ENCODE data around the gene MSANTD1. TPM values are rescaled to one million over a fixed set of nuclear protein-coding genes. Genes with fewer than 3 reads are reported as not detected.

The MSANTD1 gene
- total and polyA plus RNA-seq, 4 donors, result 0.05 to 1.2 (median 0.23) TPM; not detected in 1

- H3K9ac ChIP-seq (ENCODE audit: low read depth in 1 of 2, low read length in 2 of 2), result peak overlapping the region; percentile 20 to 77
- no peaks in the 10 kb centered on the region for H3K9me3 ChIP-seq (ENCODE audit: control insufficient read depth in 4 of 4, low read length in 3 of 4)
- 33% methylated on average over 24 of the region's 24 CpGs for WGBS
- TF ChIP-seq JUND (IDR thresholded peaks at IDR 0.05) (no peak), EGR1 (IDR thresholded peaks at IDR 0.05; ENCODE audit: low read depth in 2 of 2) (no peak), YY1 (IDR thresholded peaks at IDR 0.05) (no peak), FOXA1 (IDR thresholded peaks at IDR 0.05) (no peak), REST (IDR thresholded peaks at IDR 0.05) (peak; percentile 61), GABPA (IDR thresholded peaks at IDR 0.05 in 1 of 2, conservative IDR thresholded peaks at IDR 0.05 in 1 of 2) (no peak), ATF3 (IDR thresholded peaks at IDR 0.05) (no peak), FOXA2 (IDR thresholded peaks at IDR 0.05) (no peak), HNF4A (conservative IDR thresholded peaks at IDR 0.05) (no peak), RXRA (IDR thresholded peaks at IDR 0.05) (no peak), NR2F2 (IDR thresholded peaks at IDR 0.05) (no peak), TAF1 (conservative IDR thresholded peaks at IDR 0.05) (no peak), RAD21 (IDR thresholded peaks at IDR 0.05) (no peak), HNF4G (IDR thresholded peaks at IDR 0.05) (no peak), SP1 (IDR thresholded peaks at IDR 0.05) (peak; percentile 30)
- TF ChIP-seq, protein P1, sequence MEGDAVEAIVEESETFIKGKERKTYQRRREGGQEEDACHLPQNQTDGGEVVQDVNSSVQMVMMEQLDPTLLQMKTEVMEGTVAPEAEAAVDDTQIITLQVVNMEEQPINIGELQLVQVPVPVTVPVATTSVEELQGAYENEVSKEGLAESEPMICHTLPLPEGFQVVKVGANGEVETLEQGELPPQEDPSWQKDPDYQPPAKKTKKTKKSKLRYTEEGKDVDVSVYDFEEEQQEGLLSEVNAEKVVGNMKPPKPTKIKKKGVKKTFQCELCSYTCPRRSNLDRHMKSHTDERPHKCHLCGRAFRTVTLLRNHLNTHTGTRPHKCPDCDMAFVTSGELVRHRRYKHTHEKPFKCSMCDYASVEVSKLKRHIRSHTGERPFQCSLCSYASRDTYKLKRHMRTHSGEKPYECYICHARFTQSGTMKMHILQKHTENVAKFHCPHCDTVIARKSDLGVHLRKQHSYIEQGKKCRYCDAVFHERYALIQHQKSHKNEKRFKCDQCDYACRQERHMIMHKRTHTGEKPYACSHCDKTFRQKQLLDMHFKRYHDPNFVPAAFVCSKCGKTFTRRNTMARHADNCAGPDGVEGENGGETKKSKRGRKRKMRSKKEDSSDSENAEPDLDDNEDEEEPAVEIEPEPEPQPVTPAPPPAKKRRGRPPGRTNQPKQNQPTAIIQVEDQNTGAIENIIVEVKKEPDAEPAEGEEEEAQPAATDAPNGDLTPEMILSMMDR (IDR thresholded peaks at IDR 0.05; ENCODE audit: low read depth, low read length, missing input control), result peak; percentile 12
- TF ChIP-seq, protein P2, sequence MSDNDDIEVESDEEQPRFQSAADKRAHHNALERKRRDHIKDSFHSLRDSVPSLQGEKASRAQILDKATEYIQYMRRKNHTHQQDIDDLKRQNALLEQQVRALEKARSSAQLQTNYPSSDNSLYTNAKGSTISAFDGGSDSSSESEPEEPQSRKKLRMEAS (IDR thresholded peaks at IDR 0.05), result no peak
- TF ChIP-seq, protein P3, sequence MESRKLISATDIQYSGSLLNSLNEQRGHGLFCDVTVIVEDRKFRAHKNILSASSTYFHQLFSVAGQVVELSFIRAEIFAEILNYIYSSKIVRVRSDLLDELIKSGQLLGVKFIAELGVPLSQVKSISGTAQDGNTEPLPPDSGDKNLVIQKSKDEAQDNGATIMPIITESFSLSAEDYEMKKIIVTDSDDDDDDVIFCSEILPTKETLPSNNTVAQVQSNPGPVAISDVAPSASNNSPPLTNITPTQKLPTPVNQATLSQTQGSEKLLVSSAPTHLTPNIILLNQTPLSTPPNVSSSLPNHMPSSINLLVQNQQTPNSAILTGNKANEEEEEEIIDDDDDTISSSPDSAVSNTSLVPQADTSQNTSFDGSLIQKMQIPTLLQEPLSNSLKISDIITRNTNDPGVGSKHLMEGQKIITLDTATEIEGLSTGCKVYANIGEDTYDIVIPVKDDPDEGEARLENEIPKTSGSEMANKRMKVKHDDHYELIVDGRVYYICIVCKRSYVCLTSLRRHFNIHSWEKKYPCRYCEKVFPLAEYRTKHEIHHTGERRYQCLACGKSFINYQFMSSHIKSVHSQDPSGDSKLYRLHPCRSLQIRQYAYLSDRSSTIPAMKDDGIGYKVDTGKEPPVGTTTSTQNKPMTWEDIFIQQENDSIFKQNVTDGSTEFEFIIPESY (IDR thresholded peaks at IDR 0.05), result no peak
- DNase-seq (ENCODE audit: low spot score), result no peak
- peaks cover 0 to 2% (median 0%) of the 10 kb centered on the region in 4 donors for H3K27me3 ChIP-seq (ENCODE audit: control insufficient read depth in 4 of 4, insufficient read depth in 4 of 4, low read length in 3 of 4)
- peak overlapping the region; percentile 76 to 94 (median 85) for H3K4me3 ChIP-seq (ENCODE audit: low read depth in 1 of 3, low read length in 3 of 3)
- peaks cover 6 to 18% (median 14%) of the 10 kb centered on the region in 4 donors for H3K4me1 ChIP-seq (ENCODE audit: control insufficient read depth in 4 of 4, insufficient read depth in 4 of 4, low read length in 3 of 4)
- no peaks in the 10 kb centered on the region for H3K36me3 ChIP-seq (ENCODE audit: control insufficient read depth in 4 of 4, insufficient read depth in 3 of 4, low read depth in 1 of 4, low read length in 3 of 4)
- H3K27ac ChIP-seq (ENCODE audit: low read depth in 1 of 2, low read length in 2 of 2), result peak overlapping the region; percentile 86 to 90
Observed at GRCh38 chr4:3291411-3291968, 42.5 kb downstream of the MSANTD1 start.
